ENCODE data around the gene MYBPC2.

GRCh38 chr19:50394017-50394416 lies 38.7 kb upstream of the MYBPC2 start:
- no peak for TF ChIP-seq CTCF (IDR thresholded peaks at IDR 0.05)
- no peak for TF ChIP-seq POLR2A (IDR thresholded peaks at IDR 0.05)

Data from tibial nerve (tissue), 3 donors.